HCT116 (cell line): ENCODE measurements around the gene SPDYE4. TPM values are rescaled to one million over a fixed set of nuclear protein-coding genes. Genes with fewer than 3 reads are reported as not detected.

Experiments
- ATAC-seq: fragments of 200-7000 bp; cut with Tn5 transposase; 2 replicates; pipeline ENCODE4 v1.9.1; 2020; ENCODE audit warnings: mild to moderate bottlenecking, moderate library complexity
- BruUV-seq: library from RNA; stranded (reverse); fragments of 400-500 nt; replicated peaks from 2 replicates; lab custom pipeline; 2021; lab: Mats Ljungman, UMichigan
- CTCF ChIA-PET: fragments of 300-600 bp; sonication (Branson Sonifier 250); formaldehyde crosslinking; loops from one replicate; lab custom pipeline; 2021; ENCODE audit warnings: antibody characterized with exemption; lab: Charles Lee
- POLR2A ChIA-PET: fragments of 300-600, 350-600 bp; sonication (Branson Sonifier 250); formaldehyde crosslinking; loops from one replicate; lab custom pipeline; 2021; ENCODE audit warnings: antibody characterized with exemption; lab: Charles Lee
- RAD21 ChIA-PET, 2 experiments: fragments of 300-600 bp; sonication (Branson Sonifier 250); formaldehyde crosslinking; loops; one replicate each; lab custom pipeline; 2023; ENCODE audit warnings: low total read pairs in 2 of 2; ENCODE audit not compliant: uncharacterized antibody in 2 of 2, unreplicated experiment in 2 of 2, low non-redundant PET in 1 of 2; lab: Charles Lee
- DNase-seq: peaks from one replicate; pipeline ENCODE4 v3.0.0-alpha.2; 2010; ENCODE audit warnings: low read depth, low spot score
- H2AFZ ChIP-seq: fragments of 200-600 bp; shearing (Covaris generic), sonication (generic); 2 replicates; pipeline ENCODE4 v1.6.1; 2017; ENCODE audit warnings: low read depth, mixed run types, mixed read lengths, antibody characterized with exemption, low read length; ENCODE audit not compliant: poor library complexity, severe bottlenecking
- H3K27ac ChIP-seq: 2 replicates; pipeline ENCODE4 v1.5.1; 2012; ENCODE audit warnings: low read depth, low read length
- H3K27me3 ChIP-seq: fragments of 200-600 bp; sonication (generic); 2 replicates; pipeline ENCODE4 v1.6.1; 2016; ENCODE audit warnings: mixed run types, low read length, mixed read lengths; ENCODE audit not compliant: insufficient read depth
- H3K36me3 ChIP-seq, 2 experiments: fragments of 200-500 bp in 1 of 2; fragments of 200-600 bp in 1 of 2; sonication (Bioruptor generic) in 1 of 2; sonication (generic) in 1 of 2; 2 replicates each; pipeline versions ENCODE4 v1.5.1 to v1.6.1; 2014 to 2016; ENCODE audit warnings: low read length in 2 of 2, inconsistent platforms in 1 of 2, mixed read lengths in 1 of 2, mixed run types in 1 of 2; ENCODE audit not compliant: insufficient read depth in 2 of 2, control insufficient read depth in 1 of 2
- H3K4me1 ChIP-seq, 2 experiments: fragments of 200-600 bp in 1 of 2; sonication (generic) in 1 of 2; 2 replicates each; pipeline versions ENCODE4 v1.5.1 to v1.6.1; 2012 to 2017; ENCODE audit warnings: low read length in 2 of 2, inconsistent platforms in 1 of 2, mild to moderate bottlenecking in 1 of 2, mixed read lengths in 1 of 2, mixed run types in 1 of 2, moderate library complexity in 1 of 2; ENCODE audit not compliant: insufficient read depth in 2 of 2, control insufficient read depth in 1 of 2
- H3K4me2 ChIP-seq: fragments of 200-600 bp; sonication (generic); 2 replicates; pipeline ENCODE4 v1.6.1; 2017; ENCODE audit warnings: mixed run types, low read length, mixed read lengths
- H3K4me3 ChIP-seq, 2 experiments: fragments of 200-600 bp in 1 of 2; sonication (generic) in 1 of 2; replicated peaks in 1 of 2; 2 replicates each; pipeline ENCODE4 v1.5.1; 2011 to 2016; ENCODE audit warnings: low read length in 2 of 2, control low read depth in 1 of 2, low read depth in 1 of 2, mild to moderate bottlenecking in 1 of 2, mixed read lengths in 1 of 2, mixed run types in 1 of 2
- H3K79me2 ChIP-seq: fragments of 200-600 bp; sonication (generic); 2 replicates; pipeline ENCODE4 v1.6.1; 2017; ENCODE audit warnings: mild to moderate bottlenecking, mixed run types, low read length, moderate library complexity, mixed read lengths; ENCODE audit not compliant: insufficient read depth
- H3K9ac ChIP-seq: fragments of 200-600 bp; sonication (generic); 2 replicates; pipeline ENCODE4 v1.6.1; 2016; ENCODE audit warnings: low read length, mixed read lengths
- H3K9me2 ChIP-seq: fragments of 200-600 bp; sonication (generic), shearing (Covaris generic); 2 replicates; pipeline ENCODE4 v1.6.1; 2017; ENCODE audit warnings: mixed run types, mild to moderate bottlenecking, moderate library complexity; ENCODE audit not compliant: insufficient read depth
- H3K9me3 ChIP-seq, 2 experiments: fragments of 200-500 bp in 1 of 2; fragments of 200-600 bp in 1 of 2; sonication (Bioruptor generic) in 1 of 2; sonication (generic) in 1 of 2; 2 replicates each; pipeline ENCODE4 v1.6.1; 2014 to 2017; ENCODE audit warnings: low read length in 2 of 2, mixed read lengths in 2 of 2, inconsistent platforms in 1 of 2, low read depth in 1 of 2, mild to moderate bottlenecking in 1 of 2, mixed run types in 1 of 2, moderate library complexity in 1 of 2; ENCODE audit not compliant: control insufficient read depth in 1 of 2, insufficient read depth in 1 of 2
- H4K20me1 ChIP-seq: fragments of 200-600 bp; sonication (generic), shearing (Covaris generic); 2 replicates; pipeline ENCODE4 v1.6.1; 2017; ENCODE audit warnings: mixed run types, mild to moderate bottlenecking, moderate library complexity; ENCODE audit not compliant: insufficient read depth
- CBX3 ChIP-seq: IDR thresholded peaks from 2 replicates; pipeline ENCODE4 v1.6.1; 2012; ENCODE audit warnings: low read depth
- CEBPB ChIP-seq: IDR thresholded peaks from 2 replicates; pipeline ENCODE4 v1.6.1; 2012; ENCODE audit warnings: low read depth
- EGR1 ChIP-seq: IDR thresholded peaks from 2 replicates; pipeline ENCODE4 v1.6.1; 2012; ENCODE audit warnings: low read depth
- ELF1 ChIP-seq: IDR thresholded peaks from 2 replicates; pipeline ENCODE4 v1.6.1; 2012; ENCODE audit warnings: low read depth, borderline replicate concordance
- EZH2 ChIP-seq: fragments of 200-600 bp; sonication (generic); IDR thresholded peaks from 2 replicates; pipeline ENCODE4 v1.6.1; 2017; ENCODE audit warnings: antibody characterized with exemption, mixed run types
- EZH2phosphoT487 ChIP-seq: fragments of 200-600 bp; IDR thresholded peaks from 2 replicates; pipeline ENCODE4 v1.6.1; 2018; ENCODE audit warnings: antibody characterized with exemption, borderline replicate concordance
- FOSL1 ChIP-seq: IDR thresholded peaks from 2 replicates; pipeline ENCODE4 v1.6.1; 2012; ENCODE audit warnings: low read depth
- JUND ChIP-seq: IDR thresholded peaks from 2 replicates; pipeline ENCODE4 v1.6.1; 2012
- MAX ChIP-seq: IDR thresholded peaks from 2 replicates; pipeline ENCODE4 v1.6.1; 2012
- POLR2A ChIP-seq: IDR thresholded peaks from 2 replicates; pipeline ENCODE4 v1.7.0; 2011; ENCODE audit warnings: borderline replicate concordance; ENCODE audit not compliant: insufficient read depth, insufficient read length; ENCODE audit errors: extremely low read depth
- POLR2AphosphoS5 ChIP-seq: IDR thresholded peaks from 2 replicates; pipeline ENCODE4 v1.6.1; 2011; ENCODE audit warnings: mild to moderate bottlenecking, low read depth, low read length, moderate library complexity
- RAD21 ChIP-seq: IDR thresholded peaks from 2 replicates; pipeline ENCODE4 v1.6.1; 2012; ENCODE audit warnings: low read depth, mild to moderate bottlenecking
- SIN3A ChIP-seq: IDR thresholded peaks from 2 replicates; pipeline ENCODE4 v1.6.1; 2012; ENCODE audit warnings: low read depth
- SP1 ChIP-seq: IDR thresholded peaks from 2 replicates; pipeline ENCODE4 v1.6.1; 2012; ENCODE audit warnings: low read depth
- SRF ChIP-seq: IDR thresholded peaks from 2 replicates; pipeline ENCODE4 v1.6.1; 2012; ENCODE audit warnings: low read depth
- TCF7L2 ChIP-seq: IDR thresholded peaks from 2 replicates; pipeline ENCODE4 v1.7.0; 2011; ENCODE audit warnings: borderline replicate concordance, inconsistent platforms; ENCODE audit not compliant: insufficient read depth, insufficient read length; ENCODE audit errors: extremely low read depth
- YY1 ChIP-seq: IDR thresholded peaks from 2 replicates; pipeline ENCODE4 v1.6.1; 2011; ENCODE audit warnings: low read length, low read depth, moderate library complexity, mild to moderate bottlenecking; ENCODE audit not compliant: insufficient replicate concordance; ENCODE audit errors: extremely low read depth
- ZFX ChIP-seq: fragments of 450-650 bp; IDR thresholded peaks from 2 replicates; pipeline ENCODE4 v1.6.1; 2017
- ZNF274 ChIP-seq: fragments of 200-500 bp; sonication (Bioruptor generic); IDR thresholded peaks from 2 replicates; pipeline ENCODE4 v1.6.1; 2014; ENCODE audit warnings: mild to moderate bottlenecking, low read depth, low read length, inconsistent platforms
- intact Hi-C: fragments of 100-400 bp; cut with micrococcal nuclease; formaldehyde crosslinking; loops from 2 replicates; pipeline ENCODE4 v1.10.0; 2022
- total RNA-seq: library from RNA; stranded (reverse); gene quantifications from one replicate; pipeline ENCODE4 v1.2.1, GENCODE V29; 2021; ENCODE audit not compliant: unreplicated experiment
- TF ChIP-seq, protein P1 (sequence below): IDR thresholded peaks from 2 replicates; pipeline ENCODE4 v1.6.1; 2012; ENCODE audit warnings: low read depth

SPDYE4 gene
- total RNA-seq, 1 experiment from 2014 or later = not detected

DNA sequence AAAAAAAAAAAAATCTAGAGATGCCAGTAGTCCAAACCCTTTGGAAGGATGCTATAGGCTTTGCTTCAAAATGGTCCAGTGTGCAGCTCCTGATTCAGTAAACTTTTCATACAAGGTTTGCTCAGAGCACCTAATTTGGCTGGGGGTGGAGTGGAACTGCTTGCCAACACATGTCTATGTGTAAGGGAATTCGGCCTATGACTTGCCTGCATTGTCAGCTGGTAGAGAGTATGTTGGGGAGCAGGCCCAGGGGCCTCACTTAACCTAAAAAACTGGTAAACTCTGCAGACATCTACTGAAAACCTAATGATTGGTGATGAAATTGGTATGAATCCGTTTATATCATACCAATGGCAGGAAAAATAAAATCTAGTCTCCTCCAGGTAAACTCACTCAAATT, 42.3 kb upstream of the SPDYE4 start:
- ChIA-PET RAD21 (interaction anchor here in 1 of 2 experiments (0.6 kb wide), 1 partner anchor 466 kb away, joined by 3 read pairs; no protein-coding TSS in a partner anchor), POLR2A (no interaction called here), CTCF (no interaction called here)
- no peaks in the 10 kb centered on the region for H3K9me3 ChIP-seq
- no peak overlapping the region for H3K27ac ChIP-seq
- H3K4me3 ChIP-seq = no peak overlapping the region
- no TSS peak for BruUV-seq
- H3K9me2 ChIP-seq = no peaks in the 10 kb centered on the region
- H3K4me2 ChIP-seq = no peak overlapping the region
- TF ChIP-seq YY1 (no peak), JUND (no peak), SP1 (no peak), SIN3A (no peak), SRF (no peak), POLR2AphosphoS5 (no peak), ELF1 (no peak), FOSL1 (no peak), EZH2phosphoT487 (no peak)
- ATAC-seq (no peak), DNase-seq (no peak)
- intact Hi-C loops = no loop called here
- no peaks in the 10 kb centered on the region for H3K36me3 ChIP-seq
- no peak overlapping the region for H3K9ac ChIP-seq
- no peaks in the 10 kb centered on the region for H4K20me1 ChIP-seq
- H2AFZ ChIP-seq = no peak overlapping the region
- no peaks in the 10 kb centered on the region for H3K79me2 ChIP-seq
- H3K27me3 ChIP-seq = no peaks in the 10 kb centered on the region
- H3K4me1 ChIP-seq = no peaks in the 10 kb centered on the region

DNA sequence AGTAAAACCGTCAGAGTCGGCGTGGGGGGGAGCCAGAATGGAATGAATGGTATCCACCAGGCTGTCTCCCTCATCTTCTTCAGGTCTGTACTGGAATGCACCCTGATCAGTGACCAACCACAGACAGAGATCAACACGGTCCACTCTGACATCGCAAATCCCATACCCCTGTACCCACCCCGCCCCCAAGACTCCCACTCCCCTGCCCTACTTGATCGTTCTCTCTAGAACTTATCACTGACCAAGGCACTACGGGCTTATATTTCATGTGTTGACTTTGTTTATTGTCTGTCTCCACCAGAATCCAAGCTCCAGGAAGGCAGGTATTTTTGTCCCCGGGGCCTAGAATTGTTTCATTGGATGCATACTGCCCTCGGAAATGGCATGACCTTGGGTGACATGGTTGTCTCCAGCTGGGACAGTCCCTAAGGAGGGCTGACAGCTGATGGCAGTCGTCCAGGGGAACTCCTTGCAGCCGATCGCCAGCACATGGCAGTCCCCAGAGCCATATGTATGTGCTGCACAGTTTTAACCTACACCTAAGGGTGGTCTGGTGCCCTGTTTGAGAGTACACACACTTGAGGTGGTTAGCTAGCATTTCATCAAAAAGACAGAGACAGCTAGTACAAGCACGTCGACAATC, 41.3 kb upstream of the SPDYE4 start:
- ATAC-seq (no peak), DNase-seq (no peak)
- no peaks in the 10 kb centered on the region for H3K9me3 ChIP-seq
- ChIA-PET CTCF (no interaction called here), RAD21 (interaction anchor here in 1 of 2 experiments (0.6 kb wide), 1 partner anchor 465 kb away, joined by 3 read pairs; no protein-coding TSS in a partner anchor), POLR2A (no interaction called here)
- no peak overlapping the region for H3K4me3 ChIP-seq
- no peaks in the 10 kb centered on the region for H3K9me2 ChIP-seq
- H3K79me2 ChIP-seq = no peaks in the 10 kb centered on the region
- H3K4me1 ChIP-seq = no peaks in the 10 kb centered on the region
- no peak overlapping the region for H3K9ac ChIP-seq
- no peak overlapping the region for H3K27ac ChIP-seq
- H3K27me3 ChIP-seq = no peaks in the 10 kb centered on the region
- no peaks in the 10 kb centered on the region for H4K20me1 ChIP-seq
- H3K36me3 ChIP-seq = no peaks in the 10 kb centered on the region
- no peak overlapping the region for H2AFZ ChIP-seq
- no TSS peak for BruUV-seq
- H3K4me2 ChIP-seq = no peak overlapping the region
- intact Hi-C loops = no loop called here
- TF ChIP-seq CEBPB (no peak), EGR1 (no peak), SIN3A (no peak), RAD21 (no peak), ELF1 (no peak), TCF7L2 (no peak), EZH2 (no peak), JUND (no peak), CBX3 (no peak), ZFX (no peak), ZNF274 (no peak), FOSL1 (no peak), MAX (no peak), YY1 (no peak), POLR2A (no peak)
- TF ChIP-seq, protein P1, sequence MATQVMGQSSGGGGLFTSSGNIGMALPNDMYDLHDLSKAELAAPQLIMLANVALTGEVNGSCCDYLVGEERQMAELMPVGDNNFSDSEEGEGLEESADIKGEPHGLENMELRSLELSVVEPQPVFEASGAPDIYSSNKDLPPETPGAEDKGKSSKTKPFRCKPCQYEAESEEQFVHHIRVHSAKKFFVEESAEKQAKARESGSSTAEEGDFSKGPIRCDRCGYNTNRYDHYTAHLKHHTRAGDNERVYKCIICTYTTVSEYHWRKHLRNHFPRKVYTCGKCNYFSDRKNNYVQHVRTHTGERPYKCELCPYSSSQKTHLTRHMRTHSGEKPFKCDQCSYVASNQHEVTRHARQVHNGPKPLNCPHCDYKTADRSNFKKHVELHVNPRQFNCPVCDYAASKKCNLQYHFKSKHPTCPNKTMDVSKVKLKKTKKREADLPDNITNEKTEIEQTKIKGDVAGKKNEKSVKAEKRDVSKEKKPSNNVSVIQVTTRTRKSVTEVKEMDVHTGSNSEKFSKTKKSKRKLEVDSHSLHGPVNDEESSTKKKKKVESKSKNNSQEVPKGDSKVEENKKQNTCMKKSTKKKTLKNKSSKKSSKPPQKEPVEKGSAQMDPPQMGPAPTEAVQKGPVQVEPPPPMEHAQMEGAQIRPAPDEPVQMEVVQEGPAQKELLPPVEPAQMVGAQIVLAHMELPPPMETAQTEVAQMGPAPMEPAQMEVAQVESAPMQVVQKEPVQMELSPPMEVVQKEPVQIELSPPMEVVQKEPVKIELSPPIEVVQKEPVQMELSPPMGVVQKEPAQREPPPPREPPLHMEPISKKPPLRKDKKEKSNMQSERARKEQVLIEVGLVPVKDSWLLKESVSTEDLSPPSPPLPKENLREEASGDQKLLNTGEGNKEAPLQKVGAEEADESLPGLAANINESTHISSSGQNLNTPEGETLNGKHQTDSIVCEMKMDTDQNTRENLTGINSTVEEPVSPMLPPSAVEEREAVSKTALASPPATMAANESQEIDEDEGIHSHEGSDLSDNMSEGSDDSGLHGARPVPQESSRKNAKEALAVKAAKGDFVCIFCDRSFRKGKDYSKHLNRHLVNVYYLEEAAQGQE = no peak
